GM18499 (cell line): Measurements from ENCODE around the gene SEC11A.
"Not testable (repeated sequence)": the region's sequence is repeated elsewhere in the genome, so short reads cannot be mapped to it uniquely, and the experiment has no call there.

Experiments used
- ATAC-seq: cut with Tn5 transposase; IDR thresholded peaks from one replicate; pipeline ENCODE4 v1.9.1; 2021; ENCODE audit warnings: moderate number of reproducible peaks; ENCODE audit not compliant: insufficient read depth, unreplicated experiment

Gene SEC11A

DNA sequence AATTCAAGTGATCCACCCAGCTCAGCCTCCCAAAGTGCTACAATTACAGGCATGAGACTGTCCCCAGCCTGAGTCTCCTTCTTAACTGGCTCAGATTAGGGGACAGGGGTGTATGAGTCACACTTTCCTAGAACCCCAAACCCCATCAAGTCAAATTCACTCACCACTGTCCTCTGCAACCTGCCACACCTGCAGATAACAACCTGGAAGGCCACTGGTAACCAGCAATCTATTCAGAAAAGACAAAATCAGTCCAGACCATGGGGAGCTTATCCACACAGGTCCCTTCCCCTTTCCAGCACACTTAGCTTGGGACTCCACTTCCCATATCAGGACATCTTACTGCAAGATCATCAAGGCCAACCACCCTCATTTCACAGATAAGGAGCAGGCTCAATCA is 68.2 kb downstream of the SEC11A start:
- ATAC-seq: no peak

DNA sequence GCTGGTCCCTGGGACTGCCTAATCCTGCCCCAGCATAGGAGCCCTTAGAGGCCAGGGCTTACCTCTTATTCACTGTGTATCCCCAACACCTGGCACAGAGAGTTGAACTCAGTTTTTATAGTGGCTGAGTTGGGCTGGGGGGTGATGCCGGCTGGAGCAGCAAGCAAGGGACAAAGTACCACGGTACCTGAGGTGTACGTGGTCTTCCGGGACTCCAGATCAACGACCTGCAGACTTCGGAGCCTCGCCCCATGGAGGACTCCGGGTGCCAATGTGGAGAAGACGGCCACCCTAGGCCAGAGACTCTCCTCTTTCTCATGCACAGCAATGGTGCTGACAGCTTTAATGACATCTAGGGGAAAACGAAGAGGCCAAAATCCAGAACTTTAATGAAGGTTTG is 69.9 kb downstream of the SEC11A start:
- ATAC-seq: no peak

DNA sequence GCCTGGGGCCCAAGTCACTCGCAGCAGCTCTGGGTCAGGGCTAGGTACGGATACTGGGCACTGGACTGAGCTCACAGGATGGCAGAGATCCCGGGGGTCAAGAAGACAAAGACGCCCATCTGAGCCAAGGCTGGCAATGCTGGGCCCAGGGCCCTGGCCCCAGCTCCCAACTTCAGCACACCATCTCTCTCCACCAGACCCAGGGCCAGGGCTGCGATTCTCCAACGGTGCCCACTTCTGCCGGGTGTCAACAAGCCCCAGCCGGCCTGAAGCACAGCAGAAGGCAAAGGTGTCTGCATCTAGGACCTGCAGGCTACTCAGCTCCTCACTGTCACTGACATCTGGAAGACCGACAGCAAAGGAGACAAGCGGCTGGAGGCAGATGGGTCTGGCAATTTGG is 70.4 kb downstream of the SEC11A start:
- ATAC-seq: no peak

DNA sequence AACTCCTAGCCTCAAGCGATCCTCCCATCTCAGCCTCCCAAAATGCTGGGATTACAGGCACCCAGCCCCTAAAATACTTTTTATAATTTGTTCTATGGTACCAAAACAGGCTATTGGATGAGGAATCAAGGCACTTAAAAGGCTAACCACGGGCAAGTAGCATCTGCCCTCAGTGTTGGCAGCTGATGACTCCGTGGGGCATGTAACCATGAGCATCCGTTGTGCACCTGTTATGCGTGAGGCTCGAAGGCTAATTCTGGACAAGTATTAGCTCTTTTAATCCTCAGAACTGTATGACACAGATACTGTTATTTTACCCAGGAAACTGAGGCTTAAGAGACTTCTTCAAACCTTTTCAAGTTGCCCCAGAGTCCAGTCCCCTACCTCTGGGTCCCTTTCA is 72.1 kb downstream of the SEC11A start:
- no peak for ATAC-seq

DNA sequence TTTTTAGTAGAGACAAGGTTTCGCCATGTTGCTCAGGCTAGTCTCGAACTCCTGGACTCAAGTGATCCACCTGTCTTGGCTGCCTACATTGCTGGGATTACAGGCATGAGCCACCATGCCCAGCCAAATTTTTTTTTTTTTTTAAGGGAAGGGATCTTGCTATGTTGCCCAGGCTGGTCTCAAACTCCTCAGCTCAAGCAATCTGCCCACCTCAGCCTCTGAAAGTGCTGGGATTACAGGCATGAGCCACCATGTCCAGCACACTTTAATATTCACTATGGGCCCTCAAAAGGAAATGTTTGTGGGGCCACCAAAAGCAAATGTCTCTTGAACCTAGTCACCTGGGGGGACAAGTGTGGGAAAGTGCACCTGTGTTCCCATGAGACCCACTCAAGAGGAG is 73.3 kb downstream of the SEC11A start:
- ATAC-seq: not testable (repeated sequence)

DNA sequence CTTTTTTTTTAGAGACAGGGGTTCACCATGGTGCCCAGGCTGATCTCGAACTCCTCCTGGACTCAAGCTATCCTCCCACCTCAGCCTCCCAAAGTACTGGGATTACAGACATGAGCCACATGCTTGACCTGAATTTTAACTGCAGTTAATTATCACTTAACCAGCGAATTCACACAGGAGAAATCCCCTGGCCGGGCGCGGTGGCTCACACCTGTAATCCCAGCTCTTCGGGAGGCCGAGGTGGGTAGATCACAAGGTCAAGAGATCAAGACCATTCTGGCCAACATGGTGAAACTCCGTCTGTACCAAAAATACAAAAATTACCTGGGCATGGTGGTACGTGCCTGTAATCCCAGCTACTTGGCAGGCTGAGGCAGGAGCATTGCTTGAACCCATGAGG is 74.1 kb downstream of the SEC11A start:
- not testable (repeated sequence) for ATAC-seq

DNA sequence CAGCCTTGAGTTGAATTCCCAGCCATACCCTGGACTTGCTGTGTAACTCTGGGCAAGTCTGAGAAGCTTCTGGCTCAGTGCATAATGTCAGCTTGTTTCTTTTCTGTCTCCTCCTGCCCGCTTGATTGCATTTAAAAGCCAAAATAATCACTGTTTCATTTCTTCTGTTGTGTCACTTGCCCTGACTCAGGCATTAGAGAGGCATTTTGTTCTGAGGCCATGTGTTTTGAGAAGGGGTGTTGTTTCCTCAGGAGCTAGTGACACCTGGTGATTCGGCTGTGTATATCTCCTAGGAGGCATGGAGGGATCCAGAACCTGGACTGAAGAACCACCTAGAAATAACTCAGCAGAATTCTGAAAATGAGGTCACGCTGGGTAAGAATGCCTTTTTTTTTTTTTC is 77.8 kb downstream of the SEC11A start:
- ATAC-seq: no peak

DNA sequence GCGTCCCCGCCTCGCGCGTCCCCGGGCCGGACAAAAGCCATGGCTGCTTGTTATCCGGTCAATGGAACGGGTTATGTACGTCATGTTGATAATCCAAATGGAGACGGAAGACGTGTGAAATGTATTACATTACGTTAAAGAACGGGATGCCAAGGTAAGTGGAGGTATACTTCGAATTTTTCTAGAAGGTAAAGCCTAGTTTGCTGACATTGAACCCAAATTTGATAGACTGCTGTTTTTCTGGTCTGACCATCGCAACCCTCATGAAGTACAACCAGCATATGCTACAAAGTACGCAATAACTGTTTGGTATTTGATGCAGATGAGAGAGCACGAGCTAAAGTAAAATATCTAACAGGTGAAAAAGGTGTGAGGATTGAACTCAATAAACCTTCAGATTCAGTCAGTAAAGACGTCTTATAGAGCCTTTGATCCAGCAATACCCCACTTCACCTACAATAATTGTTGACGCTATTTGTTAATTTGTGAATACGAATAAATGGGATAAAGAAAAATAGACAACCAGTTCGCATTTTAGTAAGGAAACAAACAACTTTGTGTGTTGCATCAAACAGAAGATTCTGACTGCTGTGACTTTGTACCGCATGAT is 81.6 kb downstream of the SEC11A start:
- no peak for ATAC-seq

DNA sequence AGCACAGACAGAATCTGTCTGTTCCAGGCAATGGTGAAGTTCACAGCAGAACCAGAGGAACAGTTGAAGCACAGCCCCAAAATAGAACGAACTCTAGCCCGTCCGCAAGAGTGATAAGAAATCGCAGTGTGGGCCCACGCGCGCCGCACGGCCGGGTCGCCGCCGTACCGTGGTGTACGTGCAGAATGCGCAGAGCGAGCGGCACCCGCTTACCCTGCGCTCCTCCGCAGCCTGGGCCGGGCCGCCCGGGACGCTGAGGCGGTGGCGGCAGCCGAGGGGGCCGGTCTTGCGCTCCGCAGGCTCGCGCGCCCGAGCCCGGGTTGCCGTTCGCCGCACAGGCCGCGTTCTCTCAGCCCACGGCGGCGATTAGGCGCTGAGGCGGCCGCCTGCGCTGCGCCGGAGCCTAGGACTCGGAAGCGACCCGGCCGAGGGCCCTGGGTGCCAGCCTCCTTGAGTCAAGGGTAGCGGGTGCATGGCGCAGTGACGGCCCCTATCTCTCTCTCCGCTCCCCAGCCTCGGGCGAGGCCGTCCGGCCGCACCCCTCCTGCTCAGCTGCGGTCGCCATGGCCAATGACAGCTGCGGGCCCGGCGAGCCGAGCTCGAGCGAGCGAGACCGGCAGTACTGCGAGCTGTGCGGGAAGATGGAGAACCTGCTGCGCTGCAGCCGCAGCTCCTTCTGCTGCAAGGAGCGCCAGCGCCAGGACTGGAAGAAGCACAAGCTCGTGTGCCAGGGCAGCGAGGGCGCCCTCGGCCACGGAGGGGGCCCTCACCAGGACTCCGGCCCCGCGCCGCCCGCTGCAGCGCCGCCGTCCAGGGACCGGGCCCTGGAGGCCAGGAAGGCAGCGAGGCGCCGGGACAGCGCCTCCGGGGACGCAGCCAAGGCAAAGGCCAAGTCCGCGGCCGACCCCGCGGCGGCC is 82.4 kb downstream of the SEC11A start:
- ATAC-seq: no peak

GRCh38 chr15:84631706-84632272 is 84.2 kb downstream of the SEC11A start:
- no peak for ATAC-seq

- ATAC-seq: no peak
These were observed 86.9 kb downstream of the SEC11A start for GRCh38 chr15:84629033-84629432.

DNA sequence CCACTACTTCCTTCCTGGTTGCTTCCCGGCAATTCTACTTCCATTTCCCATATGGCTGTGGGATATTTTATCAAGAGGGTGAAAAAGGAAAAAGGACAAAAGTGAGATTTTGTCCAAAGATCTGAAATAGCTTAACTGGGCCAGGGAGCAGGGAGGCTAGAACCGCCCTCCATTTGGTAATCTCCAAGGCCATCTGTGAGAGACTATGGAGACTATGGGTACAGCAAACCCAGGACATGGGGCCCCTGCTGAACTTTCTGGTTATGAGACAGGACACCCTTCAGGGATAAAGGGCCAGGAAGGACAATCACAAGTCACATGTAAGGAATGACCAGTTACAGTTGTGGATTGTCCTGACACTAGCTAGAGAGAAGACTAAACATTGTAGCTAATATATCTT is 90.8 kb downstream of the SEC11A start:
- ATAC-seq: no peak

DNA sequence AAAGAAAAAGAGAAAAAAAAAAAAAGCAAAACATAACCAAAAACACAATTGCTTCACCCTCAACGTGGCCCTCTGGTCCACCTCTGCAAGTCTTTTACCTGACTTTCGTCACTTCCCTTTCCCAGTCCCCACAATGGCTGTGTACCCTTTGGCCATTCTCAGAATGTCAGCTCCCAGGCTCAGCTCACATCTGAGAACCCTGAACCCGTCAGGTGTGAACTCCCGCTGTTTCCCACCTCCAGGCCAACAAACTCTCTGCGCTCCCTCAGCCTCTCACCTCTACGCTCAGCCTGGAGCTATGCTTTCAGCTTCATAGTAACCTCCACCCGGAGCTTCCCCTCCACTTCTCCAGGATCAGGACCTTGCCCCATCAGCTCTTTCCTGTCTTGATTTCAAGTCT is 91.6 kb downstream of the SEC11A start:
- ATAC-seq: no peak

GRCh38 chr15:84621358-84621979 is 94.5 kb downstream of the SEC11A start:
- ATAC-seq: no peak

DNA sequence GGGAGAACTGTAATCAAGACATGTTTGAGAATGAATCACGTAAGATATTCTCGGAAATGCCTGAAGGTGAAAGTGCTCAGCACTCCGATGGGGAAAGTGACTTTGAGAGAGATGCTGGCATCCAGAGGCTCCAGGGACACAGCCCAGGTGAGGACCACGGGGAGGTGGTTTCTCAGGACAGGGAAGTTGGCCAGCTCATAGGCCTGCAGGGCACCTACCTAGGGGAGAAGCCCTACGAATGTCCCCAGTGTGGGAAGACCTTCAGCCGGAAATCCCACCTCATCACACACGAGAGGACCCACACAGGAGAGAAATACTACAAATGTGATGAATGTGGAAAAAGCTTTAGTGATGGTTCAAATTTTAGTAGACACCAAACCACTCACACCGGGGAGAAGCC is 95.3 kb downstream of the SEC11A start:
- ATAC-seq: no peak
